Measurements from ENCODE around the gene MPHOSPH6. TPM values are rescaled to one million over a fixed set of nuclear protein-coding genes. Genes with fewer than 3 reads are reported as not detected.

Gene MPHOSPH6
- total RNA-seq, 1 experiment from 2014 or later = 23.5 TPM

GRCh38 chr16:82183004-82183397 lies 13.0 kb upstream of the MPHOSPH6 start:
- peaks cover 19% of the 10 kb centered on the region for H3K27me3 ChIP-seq (ENCODE audit: low read length)
- ATAC-seq = no peak
- no peak overlapping the region for H3K9ac ChIP-seq (ENCODE audit: low read length)
- BruUV-seq (replicated peaks) = no TSS peak
- no peak overlapping the region for H3K27ac ChIP-seq (ENCODE audit: low read length)
- no peak overlapping the region for H2AFZ ChIP-seq (ENCODE audit: low read length)
- no peaks in the 10 kb centered on the region for H3K4me1 ChIP-seq (ENCODE audit: insufficient read depth, low read length)
- POLR2A ChIA-PET (ENCODE audit: unreplicated experiment) = no interaction called here
- no peaks in the 10 kb centered on the region for H3K9me3 ChIP-seq (ENCODE audit: low read length)
- no peak overlapping the region for H3K4me3 ChIP-seq (ENCODE audit: low read length)
- DNase-seq = no peak
- H4K20me1 ChIP-seq (ENCODE audit: low read length) = no peaks in the 10 kb centered on the region
- H3K36me3 ChIP-seq (ENCODE audit: low read depth, low read length) = no peaks in the 10 kb centered on the region
- no peaks in the 10 kb centered on the region for H3K9me2 ChIP-seq (replicated peaks; ENCODE audit: low read length)
- no peaks in the 10 kb centered on the region for H3F3A ChIP-seq (ENCODE audit: low read length, unreplicated experiment)
- no peaks in the 10 kb centered on the region for H3K79me2 ChIP-seq (ENCODE audit: low read length)
- H3K4me2 ChIP-seq (ENCODE audit: low read length) = no peak overlapping the region
- CTCF ChIA-PET = no interaction called here
- no peak for TF ChIP-seq EZH2 (IDR thresholded peaks at IDR 0.05; ENCODE audit: low read length, unreplicated experiment)
- no peak for TF ChIP-seq EZH2phosphoT487 (IDR thresholded peaks at IDR 0.05; ENCODE audit: borderline replicate concordance, low read length)
- TF ChIP-seq CTCF (conservative IDR thresholded peaks at IDR 0.05; ENCODE audit: low read depth, low read length) = no peak
- intact Hi-C loops (cut with micrococcal nuclease) = no loop called here

GRCh38 chr16:82182266-82183003 lies 12.4 kb upstream of the MPHOSPH6 start:
- BruUV-seq (replicated peaks) = no TSS peak
- no peak for ATAC-seq

More at GRCh38 chr16:82182266-82183003, 12.4 kb upstream of the MPHOSPH6 start:
- Histone ChIP-seq H3K79me2 (ENCODE audit: low read length) (no peaks in the 10 kb centered on the region), H3K9me3 (ENCODE audit: low read length) (no peaks in the 10 kb centered on the region), H3K9ac (ENCODE audit: low read length) (no peak overlapping the region), H3K27me3 (ENCODE audit: low read length) (peaks cover 19% of the 10 kb centered on the region), H3F3A (ENCODE audit: low read length, unreplicated experiment) (no peaks in the 10 kb centered on the region), H3K4me1 (ENCODE audit: insufficient read depth, low read length) (no peaks in the 10 kb centered on the region), H2AFZ (ENCODE audit: low read length) (no peak overlapping the region), H3K4me3 (ENCODE audit: low read length) (no peak overlapping the region), H3K36me3 (ENCODE audit: low read depth, low read length) (no peaks in the 10 kb centered on the region), H3K9me2 (replicated peaks; ENCODE audit: low read length) (no peaks in the 10 kb centered on the region), H4K20me1 (ENCODE audit: low read length) (no peaks in the 10 kb centered on the region), H3K27ac (ENCODE audit: low read length) (no peak overlapping the region), H3K4me2 (ENCODE audit: low read length) (no peak overlapping the region)
- POLR2A ChIA-PET (ENCODE audit: unreplicated experiment) = no interaction called here
- CTCF ChIA-PET = interaction anchor here (0.5 kb wide), 1 partner anchor 873 kb away, joined by 3 read pairs; no protein-coding TSS in a partner anchor
- no peak for DNase-seq
- intact Hi-C loops (cut with micrococcal nuclease) = no loop called here
- TF ChIP-seq CTCF (conservative IDR thresholded peaks at IDR 0.05; ENCODE audit: low read depth, low read length) (no peak), EZH2phosphoT487 (IDR thresholded peaks at IDR 0.05; ENCODE audit: borderline replicate concordance, low read length) (no peak), EZH2 (IDR thresholded peaks at IDR 0.05; ENCODE audit: low read length, unreplicated experiment) (no peak)

Measured in PC-3 (cell line).